Spleen (tissue), 7 donors: ENCODE measurements around the gene SEPTIN10.

Experiments used
- POLR2A ChIP-seq, 3 donors: fragments of 450-650 bp; IDR thresholded peaks; one replicate each; pipeline ENCODE4 v1.5.1; 2017; ENCODE audit warnings: antibody characterized with exemption in 3 of 3, mild to moderate bottlenecking in 1 of 3
- POLR2AphosphoS5 ChIP-seq, 3 donors: sonication (generic); formaldehyde crosslinking; IDR thresholded peaks; one replicate each; pipeline ENCODE4 v1.5.1; 2017; ENCODE audit warnings: antibody characterized with exemption in 3 of 3
- TF ChIP-seq, protein P1 (sequence below), 11 experiments: fragments of 200-600 bp in 7 of 11; fragments of 450-650 bp in 4 of 11; sonication (generic) in 4 of 11; IDR thresholded peaks in 8 of 11; conservative IDR thresholded peaks in 3 of 11; 1 replicate in 7 of 11; 2 replicates in 4 of 11; pipeline versions ENCODE4 v1.4.0 to v1.8.0; 2016 to 2021; ENCODE audit warnings: antibody characterized with exemption in 11 of 11, inconsistent platforms in 4 of 11, mild to moderate bottlenecking in 1 of 11
- donor health status: DM: no; HTN: no; CAD: no; lungs with moderate emphysema.
- donor health status: DM: no; HTN: no; CAD: no.
- donor health status: DM: no; HTN: no; CAD: no.

DNA sequence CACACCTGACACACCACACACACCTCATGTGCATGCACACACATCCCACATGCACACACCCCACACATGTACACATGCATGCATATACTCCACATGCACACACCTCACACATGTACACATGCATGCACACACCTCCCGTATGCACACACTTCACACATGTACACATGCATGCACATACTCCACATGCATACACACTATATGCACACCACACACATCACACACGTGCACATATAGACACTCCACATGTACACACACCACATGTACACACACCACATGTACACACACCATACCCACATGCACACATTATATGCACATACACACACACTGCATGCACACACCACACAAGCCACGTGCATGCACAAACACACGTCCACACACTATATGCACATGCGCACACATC, 100.5 kb downstream of the SEPTIN10 start:
- TF ChIP-seq, protein P1, sequence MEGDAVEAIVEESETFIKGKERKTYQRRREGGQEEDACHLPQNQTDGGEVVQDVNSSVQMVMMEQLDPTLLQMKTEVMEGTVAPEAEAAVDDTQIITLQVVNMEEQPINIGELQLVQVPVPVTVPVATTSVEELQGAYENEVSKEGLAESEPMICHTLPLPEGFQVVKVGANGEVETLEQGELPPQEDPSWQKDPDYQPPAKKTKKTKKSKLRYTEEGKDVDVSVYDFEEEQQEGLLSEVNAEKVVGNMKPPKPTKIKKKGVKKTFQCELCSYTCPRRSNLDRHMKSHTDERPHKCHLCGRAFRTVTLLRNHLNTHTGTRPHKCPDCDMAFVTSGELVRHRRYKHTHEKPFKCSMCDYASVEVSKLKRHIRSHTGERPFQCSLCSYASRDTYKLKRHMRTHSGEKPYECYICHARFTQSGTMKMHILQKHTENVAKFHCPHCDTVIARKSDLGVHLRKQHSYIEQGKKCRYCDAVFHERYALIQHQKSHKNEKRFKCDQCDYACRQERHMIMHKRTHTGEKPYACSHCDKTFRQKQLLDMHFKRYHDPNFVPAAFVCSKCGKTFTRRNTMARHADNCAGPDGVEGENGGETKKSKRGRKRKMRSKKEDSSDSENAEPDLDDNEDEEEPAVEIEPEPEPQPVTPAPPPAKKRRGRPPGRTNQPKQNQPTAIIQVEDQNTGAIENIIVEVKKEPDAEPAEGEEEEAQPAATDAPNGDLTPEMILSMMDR (IDR thresholded peaks at IDR 0.05 in 8 of 11, conservative IDR thresholded peaks at IDR 0.05 in 3 of 11), result no peak
- no peak for TF ChIP-seq POLR2A (IDR thresholded peaks at IDR 0.05)
- TF ChIP-seq POLR2AphosphoS5 (IDR thresholded peaks at IDR 0.05), result no peak
